Mucosa of rectum (tissue), 2 donors: ENCODE measurements around the gene HLCS.

ENCODE experiments used
- H3K27ac ChIP-seq, 2 donors: one replicate each; pipeline ENCODE4 v1.7.0; 2013; ENCODE audit warnings: inconsistent platforms in 2 of 2, low read depth in 2 of 2, low read length in 2 of 2
- H3K27me3 ChIP-seq, 2 donors: one replicate each; pipeline ENCODE4 v1.7.0; 2013; ENCODE audit warnings: low read length in 2 of 2; ENCODE audit not compliant: control insufficient read depth in 2 of 2, insufficient read depth in 2 of 2
- H3K36me3 ChIP-seq, 2 donors: one replicate each; pipeline ENCODE4 v1.7.0; 2013; ENCODE audit warnings: low read length in 2 of 2; ENCODE audit not compliant: control insufficient read depth in 2 of 2, insufficient read depth in 2 of 2
- H3K4me1 ChIP-seq, 2 donors: one replicate each; pipeline ENCODE4 v1.7.0; 2013; ENCODE audit warnings: low read length in 2 of 2, mild to moderate bottlenecking in 1 of 2; ENCODE audit not compliant: control insufficient read depth in 2 of 2, insufficient read depth in 2 of 2
- H3K4me3 ChIP-seq, 2 donors: one replicate each; pipeline ENCODE4 v1.7.0; 2013; ENCODE audit warnings: low read length in 2 of 2
- H3K9ac ChIP-seq, 2 donors: one replicate each; pipeline ENCODE4 v1.7.0; 2013; ENCODE audit warnings: low read length in 2 of 2, low read depth in 1 of 2, mild to moderate bottlenecking in 1 of 2
- H3K9me3 ChIP-seq, 2 donors: one replicate each; pipeline ENCODE4 v1.7.0; 2013; ENCODE audit warnings: low read length in 2 of 2; ENCODE audit not compliant: control insufficient read depth in 2 of 2
- donor health status: healthy.
- donor health status: Normal muscosa, but diverticular disease.

The HLCS gene

DNA sequence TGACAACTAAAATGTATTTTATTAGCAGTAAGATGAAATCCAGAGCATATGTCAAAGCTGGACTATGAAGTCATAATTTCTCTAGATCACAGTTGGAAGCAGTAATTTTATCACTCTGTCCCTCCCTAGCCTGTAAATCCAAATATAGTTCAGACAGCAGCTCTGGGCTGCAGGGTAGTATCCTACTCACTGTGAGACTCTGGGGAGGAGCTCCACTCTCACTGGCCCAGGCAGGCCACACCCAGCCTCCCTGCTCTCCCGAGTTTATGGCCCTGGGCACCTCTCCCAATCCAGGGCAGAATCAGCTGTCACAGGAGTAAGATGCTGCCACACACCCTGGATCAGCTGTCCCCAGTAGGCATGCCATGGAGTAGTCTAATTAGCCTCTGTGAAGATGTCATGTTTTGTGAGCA, 131.1 kb downstream of the HLCS start:
- H3K36me3 ChIP-seq = no peaks in the 10 kb centered on the region
- no peaks in the 10 kb centered on the region for H3K27me3 ChIP-seq
- H3K9me3 ChIP-seq = no peaks in the 10 kb centered on the region
- no peak overlapping the region for H3K4me3 ChIP-seq
- peaks cover 6% of the 10 kb centered on the region in 2 donors for H3K4me1 ChIP-seq
- H3K9ac ChIP-seq = no peak overlapping the region
- H3K27ac ChIP-seq = peak overlapping the region; percentile 38 to 64

- H3K27me3 ChIP-seq = no peaks in the 10 kb centered on the region
- H3K9me3 ChIP-seq = no peaks in the 10 kb centered on the region
- H3K4me1 ChIP-seq = peaks cover 6% of the 10 kb centered on the region in 2 donors
- no peak overlapping the region for H3K9ac ChIP-seq
- H3K36me3 ChIP-seq = no peaks in the 10 kb centered on the region
- no peak overlapping the region for H3K4me3 ChIP-seq
- no peak overlapping the region for H3K27ac ChIP-seq
These were observed 132.3 kb downstream of the HLCS start for GRCh38 chr21:36834192-36834591.

GRCh38 chr21:36830100-36830499, 136.4 kb downstream of the HLCS start:
- no peaks in the 10 kb centered on the region for H3K9me3 ChIP-seq
- H3K9ac ChIP-seq = no peak overlapping the region
- peaks cover 5% of the 10 kb centered on the region in 2 donors for H3K4me1 ChIP-seq
- no peak overlapping the region for H3K4me3 ChIP-seq
- no peaks in the 10 kb centered on the region for H3K27me3 ChIP-seq
- no peaks in the 10 kb centered on the region for H3K36me3 ChIP-seq
- H3K27ac ChIP-seq = no peak overlapping the region

- Histone ChIP-seq H3K9me3 (no peaks in the 10 kb centered on the region), H3K4me3 (no peak overlapping the region), H3K27ac (no peak overlapping the region), H3K4me1 (peaks cover 0 to 2% of the 10 kb centered on the region in 2 donors), H3K36me3 (no peaks in the 10 kb centered on the region), H3K9ac (no peak overlapping the region), H3K27me3 (no peaks in the 10 kb centered on the region)
These were observed 137.5 kb downstream of the HLCS start for GRCh38 chr21:36828891-36829515.

DNA sequence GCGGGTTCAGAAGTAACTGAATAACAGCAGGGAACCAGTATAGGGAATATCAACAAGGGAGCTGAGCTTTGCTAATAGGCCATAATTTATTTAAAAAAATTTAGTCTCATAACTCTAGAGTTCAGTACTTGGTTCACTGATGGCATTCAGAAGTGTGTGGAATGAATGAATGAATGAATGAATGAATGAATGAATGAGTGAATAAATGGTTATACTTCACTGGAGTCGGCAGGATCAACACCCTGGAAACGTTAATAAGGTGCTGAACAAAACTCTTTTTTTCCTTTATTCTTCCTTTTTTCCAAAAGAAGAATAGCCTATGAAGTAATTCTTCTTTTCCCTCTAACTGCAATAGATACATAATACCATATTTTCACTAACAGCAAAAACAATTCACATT, 138.3 kb downstream of the HLCS start:
- Histone ChIP-seq H3K27ac (no peak overlapping the region), H3K4me3 (no peak overlapping the region), H3K36me3 (no peaks in the 10 kb centered on the region), H3K9me3 (no peaks in the 10 kb centered on the region), H3K9ac (no peak overlapping the region), H3K27me3 (no peaks in the 10 kb centered on the region), H3K4me1 (peaks cover 0 to 2% of the 10 kb centered on the region in 2 donors)

GRCh38 chr21:36825658-36826057, 140.8 kb downstream of the HLCS start:
- Histone ChIP-seq H3K9me3 (no peaks in the 10 kb centered on the region), H3K9ac (no peak overlapping the region), H3K4me3 (no peak overlapping the region), H3K4me1 (peaks cover 0 to 2% of the 10 kb centered on the region in 2 donors), H3K27ac (no peak overlapping the region), H3K36me3 (no peaks in the 10 kb centered on the region), H3K27me3 (no peaks in the 10 kb centered on the region)

GRCh38 chr21:36821032-36821299, 145.5 kb downstream of the HLCS start:
- Histone ChIP-seq H3K9ac (no peak overlapping the region), H3K36me3 (no peaks in the 10 kb centered on the region), H3K27me3 (no peaks in the 10 kb centered on the region), H3K4me3 (no peak overlapping the region), H3K9me3 (no peaks in the 10 kb centered on the region), H3K4me1 (peaks cover 0 to 2% of the 10 kb centered on the region in 2 donors), H3K27ac (no peak overlapping the region)

DNA sequence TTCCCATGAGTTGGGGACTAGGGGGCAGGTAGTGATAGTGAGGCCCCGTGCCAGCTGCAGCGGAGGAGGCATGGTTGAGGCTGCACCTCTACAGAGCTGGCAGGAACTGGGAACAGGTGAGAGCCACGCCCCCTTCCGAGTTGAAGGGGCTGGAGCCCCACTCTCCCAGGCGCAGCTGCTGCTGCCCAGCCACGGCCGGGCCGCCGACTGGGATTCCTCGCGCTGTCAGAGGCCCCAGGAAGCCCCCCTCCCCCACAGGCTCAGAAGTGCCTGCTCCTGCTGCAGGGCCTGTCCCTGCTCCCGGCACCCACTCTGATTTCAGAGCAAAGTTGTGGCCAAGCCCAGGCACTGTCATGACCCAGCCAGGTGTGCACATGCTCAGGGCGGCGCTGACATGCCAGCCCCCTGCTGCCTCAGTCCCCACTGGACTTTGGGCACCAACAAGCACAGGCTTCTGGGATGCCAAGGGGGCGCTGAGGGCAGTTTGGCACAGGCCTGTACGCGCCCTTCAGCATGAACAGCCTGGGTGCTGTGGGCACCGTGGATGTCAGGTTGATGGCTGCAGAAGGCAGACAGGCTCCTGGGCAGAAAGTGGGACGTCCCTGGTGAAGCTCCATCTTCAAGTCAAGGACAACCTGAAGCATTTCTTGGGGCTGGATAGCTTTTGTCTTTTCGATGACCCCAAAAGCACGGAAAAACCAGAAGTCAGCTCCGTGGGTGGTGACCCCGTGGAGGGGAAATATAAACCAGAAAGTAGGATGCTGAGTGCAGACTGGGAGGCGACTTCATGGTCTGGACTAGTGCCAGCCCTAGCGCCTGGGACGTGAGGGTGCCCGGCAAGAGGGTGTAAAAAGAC, 146.1 kb downstream of the HLCS start:
- Histone ChIP-seq H3K4me3 (no peak overlapping the region), H3K27ac (no peak overlapping the region), H3K36me3 (no peaks in the 10 kb centered on the region), H3K9ac (no peak overlapping the region), H3K4me1 (peaks cover 0 to 2% of the 10 kb centered on the region in 2 donors), H3K9me3 (no peaks in the 10 kb centered on the region), H3K27me3 (no peaks in the 10 kb centered on the region)

DNA sequence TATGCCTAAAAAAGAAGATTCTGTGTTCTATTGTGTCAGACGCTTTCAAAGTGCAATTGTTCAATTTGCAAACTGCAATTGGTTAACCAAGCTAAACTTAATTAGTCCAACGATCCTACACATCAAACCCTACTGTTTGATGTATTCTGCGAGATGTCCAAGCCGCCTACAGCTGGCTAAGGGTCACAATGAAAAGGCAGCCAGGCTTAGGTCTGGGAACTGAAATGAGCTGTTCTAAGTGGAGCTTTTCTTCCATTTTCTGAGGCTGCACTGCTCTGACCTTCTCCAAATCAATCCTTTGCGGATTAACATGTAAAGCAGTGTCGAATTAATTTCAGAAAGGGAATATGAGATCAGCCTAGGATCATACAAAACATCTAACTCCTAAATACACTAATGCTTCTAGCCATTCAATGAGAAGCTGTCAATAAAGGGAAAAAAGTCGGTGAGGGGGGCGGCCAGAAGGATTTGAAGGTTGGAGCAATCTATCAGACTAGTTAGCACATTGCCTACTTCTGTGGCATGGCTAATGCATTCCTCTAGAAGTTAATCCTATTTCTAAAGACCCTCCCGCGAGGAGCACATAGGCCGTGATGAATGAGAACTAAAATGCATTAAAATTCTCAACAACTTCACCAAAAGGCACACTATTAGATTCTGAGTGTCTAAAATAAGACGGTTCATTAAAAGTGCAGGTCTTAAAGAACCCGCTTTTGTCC, 148.6 kb downstream of the HLCS start:
- H3K9me3 ChIP-seq = no peaks in the 10 kb centered on the region
- no peak overlapping the region for H3K4me3 ChIP-seq

GRCh38 chr21:36816561-36817130, 149.8 kb downstream of the HLCS start:
- Histone ChIP-seq H3K4me1 (no peaks in the 10 kb centered on the region), H3K9ac (no peak overlapping the region), H3K4me3 (no peak overlapping the region)

More for the DNA sequence above, 148.6 kb downstream of the HLCS start:
- no peaks in the 10 kb centered on the region for H3K27me3 ChIP-seq
- no peak overlapping the region for H3K9ac ChIP-seq
- H3K27ac ChIP-seq = no peak overlapping the region
- H3K36me3 ChIP-seq = no peaks in the 10 kb centered on the region
- H3K4me1 ChIP-seq = no peaks in the 10 kb centered on the region

More at GRCh38 chr21:36816561-36817130, 149.8 kb downstream of the HLCS start:
- Histone ChIP-seq H3K9me3 (no peaks in the 10 kb centered on the region), H3K27ac (no peak overlapping the region), H3K27me3 (no peaks in the 10 kb centered on the region), H3K36me3 (no peaks in the 10 kb centered on the region)
